K562 (cell line): ENCODE measurements around the gene RAI2. TPM values are rescaled to one million over a fixed set of nuclear protein-coding genes. Genes with fewer than 3 reads are reported as not detected.

Experiments
- ATAC-seq: fragments of 200-7000 bp; cut with Tn5 transposase; 3 replicates; pipeline ENCODE4 v1.9.1; 2020; ENCODE audit warnings: moderate library complexity
- BruUV-seq: library from RNA; stranded (reverse); fragments of 400-500 nt; replicated peaks from 2 replicates; lab custom pipeline; 2021; lab: Mats Ljungman, UMichigan
- CTCF ChIA-PET: fragments of 300-600 bp; formaldehyde crosslinking; extraction: SDS; loops from one replicate; lab custom pipeline; 2021; ENCODE audit warnings: low intra/inter-chr PET ratio; lab: Yijun Ruan, JAX
- POLR2A ChIA-PET: fragments of 300-600, 350-650 bp; sonication (Branson Sonifier 250); formaldehyde crosslinking; extraction: SDS; loops from one replicate; lab custom pipeline; 2021; ENCODE audit warnings: antibody characterized with exemption, inconsistent platforms; lab: Yijun Ruan, JAX
- DNase-seq, 4 experiments: peaks; one replicate each; pipeline versions ENCODE4 v3.0.0 to v3.0.0-alpha.2; 2011 to 2018; ENCODE audit warnings: low spot score in 3 of 4, mixed read lengths in 3 of 4; ENCODE audit errors: extremely low read depth in 1 of 4
- FAIRE-seq: peaks from 2 replicates; lab custom pipeline; 2011; peaks lifted over from hg19 to GRCh38; lab: Jason Lieb, UNC
- H2AFZ ChIP-seq: 2 replicates; pipeline ENCODE4 v1.6.0; 2011; ENCODE audit warnings: low read depth, low read length, control low read depth, inconsistent platforms
- H3K27ac ChIP-seq: fragments of 200-600 bp; 3 replicates; pipeline ENCODE4 v1.8.0; 2011; ENCODE audit warnings: low read depth, mild to moderate bottlenecking, control low read depth, inconsistent platforms, low read length, moderate library complexity, mixed read lengths; ENCODE audit errors: extremely low read depth
- H3K27me3 ChIP-seq, 2 experiments: fragments of 300-600 bp in 1 of 2; 2 replicates in 1 of 2; 3 replicates in 1 of 2; pipeline versions ENCODE4 v1.6.0 to v1.8.0; 2011; ENCODE audit warnings: inconsistent platforms in 2 of 2, low read length in 2 of 2, mild to moderate bottlenecking in 1 of 2, mixed read lengths in 1 of 2, moderate library complexity in 1 of 2; ENCODE audit not compliant: control insufficient read depth in 2 of 2, insufficient read depth in 2 of 2
- H3K36me3 ChIP-seq: fragments of 300-600 bp; 3 replicates; pipeline ENCODE4 v1.8.0; 2011; ENCODE audit warnings: mild to moderate bottlenecking, low read length, inconsistent platforms; ENCODE audit not compliant: control insufficient read depth, insufficient read depth
- H3K4me1 ChIP-seq, 2 experiments: fragments of 200-600 bp in 1 of 2; replicated peaks in 1 of 2; 2 replicates in 1 of 2; 3 replicates in 1 of 2; pipeline versions ENCODE4 v1.5.1 to v1.8.0; 2011; ENCODE audit warnings: inconsistent platforms in 2 of 2, low read length in 2 of 2, mild to moderate bottlenecking in 1 of 2, mixed read lengths in 1 of 2, moderate library complexity in 1 of 2; ENCODE audit not compliant: control insufficient read depth in 2 of 2, insufficient read depth in 2 of 2
- H3K4me2 ChIP-seq: 2 replicates; pipeline ENCODE4 v1.6.1; 2011; ENCODE audit warnings: low read length, control low read depth, inconsistent platforms, mixed read lengths; ENCODE audit not compliant: insufficient read depth
- H3K4me3 ChIP-seq: fragments of 200-600 bp; sonication (generic), shearing (Covaris generic); 2 replicates; pipeline ENCODE4 v1.5.1; 2016; ENCODE audit warnings: control low read depth, inconsistent platforms
- H3K79me2 ChIP-seq: fragments of 200-600 bp; 3 replicates; pipeline ENCODE4 v1.8.0; 2011; ENCODE audit warnings: low read length, inconsistent platforms; ENCODE audit not compliant: control insufficient read depth, insufficient read depth
- H3K9ac ChIP-seq, 2 experiments: 2 replicates each; pipeline versions ENCODE4 v1.6.0 to v1.6.1; 2011; ENCODE audit warnings: low read depth in 2 of 2, low read length in 2 of 2, control low read depth in 1 of 2, inconsistent platforms in 1 of 2, mild to moderate bottlenecking in 1 of 2, mixed read lengths in 1 of 2; ENCODE audit not compliant: insufficient read depth in 1 of 2
- H3K9me1 ChIP-seq: one replicate; pipeline ENCODE4 v1.6.0; 2011; ENCODE audit warnings: inconsistent platforms, mild to moderate bottlenecking, low read length, moderate library complexity; ENCODE audit not compliant: control insufficient read depth, insufficient read depth
- H3K9me3 ChIP-seq: replicated peaks from 2 replicates; pipeline ENCODE4 v1.5.1; 2011; ENCODE audit warnings: low read depth, low read length, inconsistent platforms; ENCODE audit not compliant: control insufficient read depth, insufficient read depth
- H4K20me1 ChIP-seq: replicated peaks from 2 replicates; pipeline ENCODE4 v1.6.1; 2011; ENCODE audit warnings: low read length, inconsistent platforms, mixed read lengths; ENCODE audit not compliant: control insufficient read depth, insufficient read depth
- GATAD2A ChIP-seq: fragments of 450-650 bp; IDR thresholded peaks from 2 replicates; pipeline ENCODE4 v1.6.1; 2017
- MTA1 ChIP-seq: fragments of 450-650 bp; IDR thresholded peaks from 2 replicates; pipeline ENCODE4 v1.6.1; 2017; ENCODE audit warnings: borderline replicate concordance
- OTX1 ChIP-seq: fragments of 450-650 bp; formaldehyde crosslinking; IDR thresholded peaks from 2 replicates; pipeline ENCODE4 v1.4.0; 2022; ENCODE audit warnings: mild to moderate bottlenecking
- PRMT5 ChIP-seq: sonication (generic); formaldehyde crosslinking; IDR thresholded peaks from 2 replicates; pipeline ENCODE4 v1.5.0; 2020; ENCODE audit warnings: missing genetic modification reagents
- SRSF9 ChIP-seq: fragments of 200-400 bp; formaldehyde crosslinking; IDR thresholded peaks from 2 replicates; pipeline ENCODE4 v1.6.1; 2017; ENCODE audit warnings: low read depth, low read length, borderline replicate concordance
- TAF7 ChIP-seq: fragments of 450-650 bp; IDR thresholded peaks from 2 replicates; pipeline ENCODE4 v1.6.1; 2016; ENCODE audit warnings: missing genetic modification characterization, missing compliant biosample characterization
- ZNF347 ChIP-seq: fragments of 450-650 bp; formaldehyde crosslinking; IDR thresholded peaks from 2 replicates; pipeline ENCODE4 v1.4.0; 2020; ENCODE audit warnings: low read depth, mild to moderate bottlenecking, moderate library complexity
- WGBS: fragments of 100-300 bp; shearing (Covaris generic); methylation state at CpG from one replicate; pipeline ENCODE4 v1.1.6; 2016; ENCODE audit warnings: low coverage, mixed read lengths; ENCODE audit not compliant: insufficient coverage; ENCODE audit errors: missing lambda C conversion rate; 5-methylcytosine and 5-hydroxymethylcytosine counted together
- in situ Hi-C: fragments of 300-500 bp; cut with MboI; formaldehyde crosslinking; loops from 4 replicates; pipeline ENCODE4 v1.15.0; 2018; ENCODE audit warnings: inconsistent platforms, mixed read lengths
- intact Hi-C: fragments of 100-400 bp; cut with micrococcal nuclease; formaldehyde crosslinking; loops from 2 replicates; pipeline ENCODE4 v1.14.2; 2022
- polyA plus RNA-seq, 8 experiments: library from polyadenylated mRNA; depleted of rRNA in 4 of 8; stranded (reverse) in 5 of 8; unstranded in 3 of 8; fragments of >200 nt; fragmentation: Nextera tagmentation in 2 of 8; fragmentation: Illumina TruSeq in 1 of 8; extraction: Ambion mirVana in 2 of 8; extraction: Trizol in 1 of 8; gene quantifications; 2 replicates each; pipeline versions ENCODE4 v1.2.1 to v1.2.3, GENCODE V29; 2011 to 2014; ENCODE audit warnings: inconsistent platforms in 1 of 8, missing spikeins in 1 of 8
- total RNA-seq, 7 experiments: library from RNA; depleted of rRNA in 6 of 7; stranded (reverse); fragments of >200 nt in 6 of 7; fragmentation: Illumina TruSeq in 2 of 7; extraction: Trizol in 2 of 7; gene quantifications; 2 replicates each; pipeline versions ENCODE4 v1.2.1 to v1.2.3, GENCODE V29; 2011 to 2021; ENCODE audit warnings: low replicate concordance in 1 of 7
- TF ChIP-seq, protein P1 (sequence below): fragments of 200-800 bp; sonication (Bioruptor generic); IDR thresholded peaks from 2 replicates; pipeline ENCODE4 v1.6.1; 2016; ENCODE audit warnings: missing genetic modification characterization, missing compliant biosample characterization
- TF ChIP-seq, protein P2 (sequence below), 2 experiments: fragments of 450-650 bp; IDR thresholded peaks; 2 replicates each; pipeline ENCODE4 v1.6.1; 2016
- TF ChIP-seq, protein P3 (sequence below), 2 experiments: IDR thresholded peaks in 1 of 2; conservative IDR thresholded peaks in 1 of 2; 2 replicates each; pipeline ENCODE4 v1.6.1; 2016; ENCODE audit warnings: low read depth in 2 of 2, mild to moderate bottlenecking in 1 of 2, missing compliant biosample characterization in 1 of 2, missing genetic modification characterization in 1 of 2, moderate library complexity in 1 of 2

Gene RAI2
- total and polyA plus RNA-seq, 9 of the 15 experiments (the other 6 are each of a cell fraction or from before 2014, with no cell fraction given), result not detected

DNA sequence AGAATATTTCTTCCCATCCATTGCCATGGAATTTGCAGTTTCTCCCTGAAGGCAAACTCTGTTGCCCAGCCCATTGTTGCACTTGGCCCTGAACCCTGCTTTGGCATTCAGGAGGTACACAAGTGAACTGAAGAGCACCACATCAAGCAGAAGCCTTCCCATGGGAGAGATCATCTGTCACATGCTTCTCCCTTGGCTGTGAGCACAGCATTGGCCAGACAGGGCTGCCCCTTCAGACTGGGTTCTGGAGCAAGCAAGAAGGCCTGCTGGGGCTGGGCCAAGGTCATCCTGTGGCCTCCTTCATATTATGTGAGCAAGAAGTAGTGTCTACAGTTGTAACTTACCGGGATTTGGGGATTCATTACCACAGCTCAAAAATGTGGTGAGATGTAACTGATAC, 101.1 kb downstream of the RAI2 start:
- no peak overlapping the region for H2AFZ ChIP-seq
- BruUV-seq, result no TSS peak
- ChIA-PET POLR2A (no interaction called here), CTCF (no interaction called here)
- H3K4me3 ChIP-seq, result no peak overlapping the region
- WGBS, result 0% methylated on average over 1 of the region's 1 CpG
- FAIRE-seq (no peak), ATAC-seq (no peak), DNase-seq (no peak)
- H3K27ac ChIP-seq, result no peak overlapping the region
- no peak overlapping the region for H3K4me2 ChIP-seq
- H3K4me1 ChIP-seq, result no peaks in the 10 kb centered on the region
- no peaks in the 10 kb centered on the region for H4K20me1 ChIP-seq
- no peaks in the 10 kb centered on the region for H3K36me3 ChIP-seq
- H3K79me2 ChIP-seq, result no peaks in the 10 kb centered on the region
- no peaks in the 10 kb centered on the region for H3K9me3 ChIP-seq
- intact Hi-C loops (no loop called here), in situ Hi-C loops (no loop called here)
- no peak overlapping the region for H3K9ac ChIP-seq
- no peaks in the 10 kb centered on the region for H3K9me1 ChIP-seq
- no peaks in the 10 kb centered on the region for H3K27me3 ChIP-seq
- TF ChIP-seq, protein P1, sequence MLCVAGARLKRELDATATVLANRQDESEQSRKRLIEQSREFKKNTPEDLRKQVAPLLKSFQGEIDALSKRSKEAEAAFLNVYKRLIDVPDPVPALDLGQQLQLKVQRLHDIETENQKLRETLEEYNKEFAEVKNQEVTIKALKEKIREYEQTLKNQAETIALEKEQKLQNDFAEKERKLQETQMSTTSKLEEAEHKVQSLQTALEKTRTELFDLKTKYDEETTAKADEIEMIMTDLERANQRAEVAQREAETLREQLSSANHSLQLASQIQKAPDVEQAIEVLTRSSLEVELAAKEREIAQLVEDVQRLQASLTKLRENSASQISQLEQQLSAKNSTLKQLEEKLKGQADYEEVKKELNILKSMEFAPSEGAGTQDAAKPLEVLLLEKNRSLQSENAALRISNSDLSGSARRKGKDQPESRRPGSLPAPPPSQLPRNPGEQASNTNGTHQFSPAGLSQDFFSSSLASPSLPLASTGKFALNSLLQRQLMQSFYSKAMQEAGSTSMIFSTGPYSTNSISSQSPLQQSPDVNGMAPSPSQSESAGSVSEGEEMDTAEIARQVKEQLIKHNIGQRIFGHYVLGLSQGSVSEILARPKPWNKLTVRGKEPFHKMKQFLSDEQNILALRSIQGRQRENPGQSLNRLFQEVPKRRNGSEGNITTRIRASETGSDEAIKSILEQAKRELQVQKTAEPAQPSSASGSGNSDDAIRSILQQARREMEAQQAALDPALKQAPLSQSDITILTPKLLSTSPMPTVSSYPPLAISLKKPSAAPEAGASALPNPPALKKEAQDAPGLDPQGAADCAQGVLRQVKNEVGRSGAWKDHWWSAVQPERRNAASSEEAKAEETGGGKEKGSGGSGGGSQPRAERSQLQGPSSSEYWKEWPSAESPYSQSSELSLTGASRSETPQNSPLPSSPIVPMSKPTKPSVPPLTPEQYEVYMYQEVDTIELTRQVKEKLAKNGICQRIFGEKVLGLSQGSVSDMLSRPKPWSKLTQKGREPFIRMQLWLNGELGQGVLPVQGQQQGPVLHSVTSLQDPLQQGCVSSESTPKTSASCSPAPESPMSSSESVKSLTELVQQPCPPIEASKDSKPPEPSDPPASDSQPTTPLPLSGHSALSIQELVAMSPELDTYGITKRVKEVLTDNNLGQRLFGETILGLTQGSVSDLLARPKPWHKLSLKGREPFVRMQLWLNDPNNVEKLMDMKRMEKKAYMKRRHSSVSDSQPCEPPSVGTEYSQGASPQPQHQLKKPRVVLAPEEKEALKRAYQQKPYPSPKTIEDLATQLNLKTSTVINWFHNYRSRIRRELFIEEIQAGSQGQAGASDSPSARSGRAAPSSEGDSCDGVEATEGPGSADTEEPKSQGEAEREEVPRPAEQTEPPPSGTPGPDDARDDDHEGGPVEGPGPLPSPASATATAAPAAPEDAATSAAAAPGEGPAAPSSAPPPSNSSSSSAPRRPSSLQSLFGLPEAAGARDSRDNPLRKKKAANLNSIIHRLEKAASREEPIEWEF (CRISPR knock-in tag), result no peak
- TF ChIP-seq, protein P2, sequence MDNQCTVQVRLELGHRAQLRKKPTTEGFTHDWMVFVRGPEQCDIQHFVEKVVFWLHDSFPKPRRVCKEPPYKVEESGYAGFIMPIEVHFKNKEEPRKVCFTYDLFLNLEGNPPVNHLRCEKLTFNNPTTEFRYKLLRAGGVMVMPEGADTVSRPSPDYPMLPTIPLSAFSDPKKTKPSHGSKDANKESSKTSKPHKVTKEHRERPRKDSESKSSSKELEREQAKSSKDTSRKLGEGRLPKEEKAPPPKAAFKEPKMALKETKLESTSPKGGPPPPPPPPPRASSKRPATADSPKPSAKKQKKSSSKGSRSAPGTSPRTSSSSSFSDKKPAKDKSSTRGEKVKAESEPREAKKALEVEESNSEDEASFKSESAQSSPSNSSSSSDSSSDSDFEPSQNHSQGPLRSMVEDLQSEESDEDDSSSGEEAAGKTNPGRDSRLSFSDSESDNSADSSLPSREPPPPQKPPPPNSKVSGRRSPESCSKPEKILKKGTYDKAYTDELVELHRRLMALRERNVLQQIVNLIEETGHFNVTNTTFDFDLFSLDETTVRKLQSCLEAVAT (IDR thresholded peaks at IDR 0.05), result no peak
- TF ChIP-seq, protein P3, sequence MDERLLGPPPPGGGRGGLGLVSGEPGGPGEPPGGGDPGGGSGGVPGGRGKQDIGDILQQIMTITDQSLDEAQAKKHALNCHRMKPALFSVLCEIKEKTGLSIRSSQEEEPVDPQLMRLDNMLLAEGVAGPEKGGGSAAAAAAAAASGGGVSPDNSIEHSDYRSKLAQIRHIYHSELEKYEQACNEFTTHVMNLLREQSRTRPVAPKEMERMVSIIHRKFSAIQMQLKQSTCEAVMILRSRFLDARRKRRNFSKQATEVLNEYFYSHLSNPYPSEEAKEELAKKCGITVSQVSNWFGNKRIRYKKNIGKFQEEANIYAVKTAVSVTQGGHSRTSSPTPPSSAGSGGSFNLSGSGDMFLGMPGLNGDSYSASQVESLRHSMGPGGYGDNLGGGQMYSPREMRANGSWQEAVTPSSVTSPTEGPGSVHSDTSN (CRISPR knock-in tag; IDR thresholded peaks at IDR 0.05; ENCODE audit: low read depth), result no peak
- TF ChIP-seq, protein P3 (tag; conservative IDR thresholded peaks at IDR 0.05; ENCODE audit: low read depth), result no peak
- no peak for TF ChIP-seq ZNF347 (CRISPR knock-in tag)
- no peak for TF ChIP-seq OTX1
- no peak for TF ChIP-seq PRMT5 (CRISPR knock-in tag)
- TF ChIP-seq SRSF9, result no peak
- no peak for TF ChIP-seq TAF7
- no peak for TF ChIP-seq MTA1
- no peak for TF ChIP-seq GATAD2A
